Breast epithelium (tissue), 3 donors: Measurements from ENCODE around the gene TMEM209.

Source experiments
- CTCF ChIP-seq, 3 donors: fragments of 450-650 bp; IDR thresholded peaks; one replicate each; pipeline ENCODE4 v1.5.1; 2016 to 2017; ENCODE audit warnings: antibody characterized with exemption in 3 of 3, mild to moderate bottlenecking in 3 of 3, moderate library complexity in 3 of 3
- POLR2A ChIP-seq: fragments of 450-650 bp; IDR thresholded peaks from one replicate; pipeline ENCODE4 v1.6.1; 2016; ENCODE audit warnings: antibody characterized with exemption, mild to moderate bottlenecking, moderate library complexity
- POLR2AphosphoS5 ChIP-seq, 3 donors: sonication (generic); formaldehyde crosslinking; IDR thresholded peaks; one replicate each; pipeline ENCODE4 v1.6.1; 2017; ENCODE audit warnings: antibody characterized with exemption in 3 of 3

GRCh38 chr7:130227883-130228575, 22.8 kb upstream of the TMEM209 start:
- TF ChIP-seq CTCF (IDR thresholded peaks at IDR 0.05) (no peak), POLR2AphosphoS5 (IDR thresholded peaks at IDR 0.05) (no peak), POLR2A (no peak)
